Stimulated activated CD8-positive, alpha-beta memory T cell treated with anti-CD3 and anti-CD28 coated beads, Interleukin-2, amount 100 ng/mL, for 1 hour (primary cell): ENCODE results near the gene NAGS.
A peak's percentile ranks its signal among the peaks of the same experiment; 100 is the strongest.
"Not testable (repeated sequence)": the region's sequence is repeated elsewhere in the genome, so short reads cannot be mapped to it uniquely, and the experiment has no call there.

ENCODE experiments used
- DNase-seq, 2 donors: peaks; one replicate each; pipeline ENCODE4 v3.0.0-alpha.2; 2020; ENCODE audit warnings: low read depth in 2 of 2

NAGS gene

GRCh38 chr17:43983515-43984411, 20.7 kb upstream of the NAGS start:
- DNase-seq, result no peak

DNA sequence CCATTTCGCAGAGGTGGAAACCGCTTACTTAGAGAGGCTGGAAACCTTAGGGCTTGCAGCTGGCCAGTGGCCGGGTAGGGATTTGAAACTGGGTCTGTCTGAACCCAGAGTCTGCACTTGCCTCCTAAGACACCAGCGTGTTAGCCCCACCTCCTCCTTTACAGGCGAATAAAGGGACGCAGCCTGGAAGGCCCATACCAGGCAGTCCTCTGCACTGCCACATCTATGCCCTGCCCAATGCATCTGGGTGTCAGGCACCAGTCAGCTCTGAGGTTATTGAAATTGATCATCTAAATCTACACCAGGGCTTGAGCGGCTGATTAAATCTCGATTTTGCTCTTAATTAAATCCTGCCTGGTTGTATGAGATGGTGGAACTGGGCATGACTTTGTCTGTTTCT, 19.9 kb upstream of the NAGS start:
- no peak for DNase-seq

GRCh38 chr17:43986225-43986981, 18.0 kb upstream of the NAGS start:
- DNase-seq, result no peak

DNA sequence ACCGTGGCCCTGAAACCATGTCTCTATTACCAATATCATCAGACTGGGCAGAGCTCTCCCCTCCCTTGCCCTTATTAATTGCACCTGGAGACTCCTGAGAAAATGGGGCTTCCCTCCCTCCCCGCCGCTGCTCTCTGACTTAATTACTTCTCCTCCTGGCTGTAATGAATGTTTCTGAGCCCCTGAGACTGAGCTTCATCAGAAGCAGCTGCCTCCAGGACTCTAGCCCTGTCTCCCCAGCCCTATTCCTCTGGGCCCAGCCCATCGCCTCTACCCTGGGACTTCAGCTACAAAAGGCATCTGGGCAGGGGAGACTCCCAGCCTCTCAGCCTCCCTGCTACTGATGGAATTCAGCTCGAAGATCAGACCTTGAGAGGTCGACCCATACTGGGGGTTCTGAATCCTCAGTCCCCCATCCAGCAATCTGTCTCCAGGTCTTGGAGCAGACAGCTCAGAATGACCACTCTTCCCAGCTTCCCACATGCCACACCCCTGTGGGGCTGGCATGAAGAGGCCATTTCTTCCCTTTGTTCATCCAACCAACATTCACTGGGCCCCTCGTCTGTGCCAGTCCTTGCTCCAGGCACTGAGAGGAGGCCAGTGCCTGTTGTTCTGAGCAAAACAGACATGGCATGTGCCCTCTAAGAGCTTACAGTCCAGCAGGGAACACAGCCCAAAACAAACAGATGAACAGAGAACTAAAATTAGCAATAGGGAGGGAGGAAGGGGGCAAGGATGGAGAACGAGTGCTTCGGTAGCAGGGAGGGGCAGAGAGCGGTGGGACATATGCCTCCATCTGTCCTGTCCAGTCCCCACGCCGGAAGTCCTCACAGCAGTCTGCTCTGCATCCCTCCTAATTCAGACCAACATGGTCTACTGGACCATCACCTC, 17.0 kb upstream of the NAGS start:
- no peak for DNase-seq

DNA sequence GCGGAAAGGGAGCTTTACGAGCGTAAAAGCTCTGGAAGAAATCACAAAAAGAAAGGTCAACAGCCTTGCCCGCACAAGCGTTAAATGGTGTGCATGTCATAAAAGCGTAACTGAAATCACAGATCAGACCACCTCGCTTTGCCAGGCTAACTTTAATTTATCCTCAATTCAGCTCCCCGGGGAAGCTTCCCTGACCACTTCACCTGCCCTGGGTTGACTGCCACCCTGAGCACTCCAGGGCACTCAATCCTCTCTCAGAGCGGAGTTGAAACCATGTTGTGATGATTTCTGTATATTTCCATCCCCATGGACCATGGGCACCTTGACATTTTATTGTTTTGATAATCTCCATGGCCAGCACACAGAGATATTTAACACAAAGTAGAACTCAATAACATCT, 16.1 kb upstream of the NAGS start:
- no peak for DNase-seq

GRCh38 chr17:43992641-43993040, 11.8 kb upstream of the NAGS start:
- DNase-seq, result no peak

- DNase-seq, result peak; percentile 33 to 43
Observed at GRCh38 chr17:43994272-43995149, 9.9 kb upstream of the NAGS start.

- no peak for DNase-seq
Observed at GRCh38 chr17:43995150-43995471, 9.3 kb upstream of the NAGS start.

- not testable (repeated sequence) for DNase-seq
Observed at GRCh38 chr17:43997180-43997579, 7.2 kb upstream of the NAGS start.

GRCh38 chr17:43998552-43998951, 5.9 kb upstream of the NAGS start:
- no peak for DNase-seq

DNA sequence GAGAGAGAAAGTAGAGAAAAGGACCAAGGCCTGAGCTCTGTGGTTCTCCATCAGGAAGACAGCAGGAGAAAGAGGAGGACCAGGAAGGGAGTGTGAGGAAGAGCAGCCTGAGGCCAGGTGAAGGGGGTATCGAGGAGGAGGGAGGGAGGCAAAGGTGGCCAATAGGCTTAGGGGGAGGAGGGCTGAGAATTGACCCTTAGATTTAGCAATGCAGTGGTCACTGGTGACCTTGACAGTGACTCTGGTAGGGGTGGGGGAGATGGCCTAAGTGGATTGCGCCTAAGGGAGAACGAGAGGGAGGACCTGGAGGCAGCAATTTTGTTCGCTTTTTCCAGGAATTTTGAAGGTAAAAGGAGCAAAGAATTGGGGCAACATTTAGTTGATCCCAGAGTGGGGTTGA, 5.4 kb upstream of the NAGS start:
- DNase-seq, result no peak

DNA sequence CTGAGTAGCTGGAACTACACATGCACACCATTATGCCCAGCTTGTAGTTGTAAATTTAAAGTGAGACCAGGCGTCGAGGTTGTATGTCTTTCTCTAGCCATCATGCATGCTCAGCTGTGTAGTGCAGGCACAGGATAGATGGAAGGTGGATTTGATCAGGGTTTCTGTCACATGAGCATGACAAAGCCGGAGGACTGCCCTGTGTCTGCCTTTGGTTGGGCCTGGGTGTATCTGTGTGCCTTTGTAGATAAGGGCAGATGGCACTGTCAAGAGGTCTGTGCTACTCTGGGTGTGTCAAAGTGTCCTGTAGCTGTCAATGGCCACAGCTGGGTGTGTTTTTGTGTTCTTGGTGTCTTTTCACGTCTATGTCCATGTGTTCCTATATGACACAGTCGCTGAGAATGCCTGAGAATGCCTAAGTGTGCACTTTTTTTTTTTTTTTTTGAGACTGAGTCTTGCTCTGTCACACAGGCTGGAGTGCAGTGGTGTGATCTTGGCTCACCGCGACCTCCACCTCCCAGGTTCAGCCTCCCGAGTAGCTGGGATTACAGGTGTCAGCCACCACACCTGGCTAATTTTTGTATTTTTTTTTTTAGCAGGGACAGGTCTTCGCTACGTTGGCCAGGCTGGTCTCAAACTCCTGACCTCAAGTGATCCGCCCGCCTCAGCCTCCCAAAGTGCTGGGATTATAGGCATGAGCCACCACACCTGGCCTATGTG, 4.1 kb upstream of the NAGS start:
- no peak for DNase-seq

- no peak for DNase-seq
Observed at GRCh38 chr17:44000871-44001460, 3.5 kb upstream of the NAGS start.

- no peak for DNase-seq
Observed at GRCh38 chr17:44001461-44001920, 2.9 kb upstream of the NAGS start.

DNA sequence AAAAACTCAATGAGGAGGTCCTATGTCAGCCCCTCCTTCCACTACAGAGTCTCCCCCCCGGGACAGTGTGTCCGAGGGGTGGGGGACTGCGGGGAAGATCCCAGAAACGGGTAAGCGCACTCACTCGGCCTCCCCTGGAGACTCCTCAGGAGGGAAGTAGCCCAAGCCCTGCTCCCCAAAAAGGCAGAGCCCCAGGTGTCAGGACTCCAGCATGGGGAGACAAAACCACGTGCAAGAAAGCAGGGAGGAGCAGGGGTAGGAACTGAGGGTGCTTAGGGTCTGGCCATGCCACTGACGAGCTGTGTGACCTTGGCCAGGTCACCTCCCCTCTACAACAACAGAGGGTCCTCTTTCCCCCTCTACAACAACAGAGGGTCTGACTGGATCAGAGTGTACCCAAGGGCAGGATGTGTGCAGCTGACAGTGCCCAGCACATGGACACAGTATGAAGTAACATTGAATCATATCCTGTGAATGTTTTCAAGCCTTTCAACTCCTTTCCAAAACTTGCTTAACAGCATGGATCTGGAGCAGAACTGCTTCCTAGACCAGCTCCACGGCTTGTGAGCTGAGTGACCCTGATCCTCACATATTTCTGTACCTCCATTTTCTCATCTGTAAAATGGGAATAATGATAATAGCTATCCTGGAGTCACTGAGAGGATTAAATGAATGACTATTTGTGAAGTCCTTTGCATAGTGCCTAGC, 2.1 kb upstream of the NAGS start:
- DNase-seq, result no peak

DNA sequence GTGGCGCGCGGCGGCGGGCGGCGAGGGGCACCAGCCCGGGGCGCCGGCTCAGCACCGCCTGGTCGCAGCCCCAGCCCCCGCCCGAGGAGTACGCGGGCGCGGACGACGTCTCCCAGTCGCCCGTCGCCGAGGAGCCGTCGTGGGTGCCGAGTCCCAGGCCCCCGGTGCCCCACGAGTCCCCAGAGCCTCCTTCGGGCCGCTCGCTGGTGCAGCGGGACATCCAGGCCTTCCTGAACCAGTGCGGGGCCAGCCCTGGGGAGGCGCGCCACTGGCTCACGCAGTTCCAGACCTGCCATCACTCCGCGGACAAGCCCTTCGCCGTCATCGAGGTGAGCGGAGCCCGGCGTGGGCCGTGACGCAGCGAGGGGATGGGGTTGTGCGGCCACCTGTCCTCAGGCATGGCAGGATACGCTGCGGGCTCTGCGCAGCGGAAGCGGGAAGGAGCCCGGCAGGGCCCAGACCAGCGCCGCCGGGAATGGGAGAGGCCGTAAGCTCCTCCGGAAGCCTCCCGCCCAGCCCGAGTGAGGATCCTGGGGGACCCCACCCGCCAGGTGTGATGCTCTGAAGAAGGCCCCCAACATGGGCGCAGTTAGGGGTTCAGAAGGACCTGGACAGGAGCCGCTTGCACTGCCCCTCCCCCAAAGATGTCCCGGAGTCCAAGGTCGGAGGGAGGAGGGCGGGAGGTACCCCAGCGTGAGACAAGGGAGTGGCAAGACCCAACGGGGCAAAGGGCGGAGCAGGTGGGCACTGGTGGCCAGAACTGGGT, 522 bp downstream of the NAGS start:
- no peak for DNase-seq

DNA sequence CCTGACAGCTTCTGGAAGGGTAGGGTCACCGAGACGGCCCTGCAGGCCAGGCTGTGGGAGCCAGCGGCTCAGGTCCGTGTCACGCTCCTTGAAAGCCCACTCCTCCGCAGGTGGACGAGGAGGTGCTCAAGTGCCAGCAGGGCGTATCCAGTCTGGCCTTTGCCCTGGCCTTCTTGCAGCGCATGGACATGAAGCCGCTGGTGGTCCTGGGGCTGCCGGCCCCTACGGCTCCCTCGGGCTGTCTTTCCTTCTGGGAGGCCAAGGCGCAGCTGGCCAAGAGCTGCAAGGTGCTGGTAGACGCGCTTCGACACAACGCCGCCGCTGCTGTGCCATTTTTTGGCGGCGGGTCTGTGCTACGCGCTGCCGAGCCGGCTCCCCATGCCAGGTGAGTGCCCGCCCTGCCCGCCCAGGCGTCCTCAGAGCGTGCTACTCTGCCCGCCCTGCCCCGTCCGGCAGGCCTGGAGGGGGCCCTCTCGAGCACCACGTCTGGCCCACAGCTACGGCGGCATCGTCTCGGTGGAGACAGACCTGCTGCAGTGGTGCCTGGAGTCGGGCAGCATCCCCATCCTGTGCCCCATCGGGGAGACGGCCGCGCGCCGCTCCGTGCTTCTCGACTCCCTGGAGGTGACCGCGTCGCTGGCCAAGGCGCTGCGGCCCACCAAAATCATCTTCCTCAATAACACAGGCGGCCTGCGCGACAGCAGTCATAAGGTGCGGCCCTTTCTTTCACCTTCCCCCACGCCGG, 1.3 kb downstream of the NAGS start:
- DNase-seq, result no peak

GRCh38 chr17:44006272-44006597, 1.8 kb downstream of the NAGS start:
- no peak for DNase-seq
